Erythroblast (primary cell): Measurements from ENCODE around the gene ARID1B.

Source experiments
- GATA1 ChIP-seq: IDR thresholded peaks from 2 replicates; pipeline ENCODE4 v1.6.1; 2011; ENCODE audit warnings: low read depth, mild to moderate bottlenecking, control low read depth, low read length, moderate library complexity
- POLR2A ChIP-seq: IDR thresholded peaks from 2 replicates; pipeline ENCODE4 v1.6.1; 2011; ENCODE audit warnings: mild to moderate bottlenecking, low read length

DNA sequence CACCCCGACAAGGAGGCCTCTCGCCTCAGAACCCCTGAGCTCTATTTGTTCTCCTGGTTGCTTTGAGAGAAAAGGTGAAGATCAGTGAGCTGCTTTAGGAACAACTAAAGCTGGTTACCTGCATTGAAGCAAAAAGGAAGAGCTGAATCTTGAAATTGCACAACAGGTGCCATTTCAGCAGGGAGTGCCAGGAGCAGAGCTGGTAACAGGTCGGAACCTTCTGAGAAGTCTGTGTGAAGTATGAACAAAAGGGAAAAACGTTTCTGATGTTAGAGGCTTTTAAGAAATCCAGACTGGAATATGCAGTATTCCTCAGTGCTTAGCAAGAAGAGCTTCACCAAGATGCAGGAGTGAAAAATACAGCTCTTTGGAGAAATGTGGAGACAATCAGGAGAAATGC is 382.2 kb downstream of the ARID1B start:
- TF ChIP-seq POLR2A (no peak), GATA1 (no peak)
